Ascending aorta (tissue), 2 donors: ENCODE measurements around the gene GRM1. TPM values are rescaled to one million over a fixed set of nuclear protein-coding genes. Genes with fewer than 3 reads are reported as not detected.

Source experiments
- DNase-seq, 2 donors: peaks; one replicate each; pipeline ENCODE4 v3.0.0-alpha.2; 2019; ENCODE audit warnings: low spot score in 2 of 2
- H3K27ac ChIP-seq, 2 donors: fragments of 200-600 bp; sonication (generic); one replicate each; pipeline ENCODE4 v1.5.1; 2016 to 2017; ENCODE audit warnings: mild to moderate bottlenecking in 1 of 2
- H3K27me3 ChIP-seq: fragments of 200-600 bp; sonication (generic); one replicate; pipeline ENCODE4 v1.5.1; 2017
- H3K36me3 ChIP-seq, 2 donors: fragments of 200-600 bp; sonication (generic); one replicate each; pipeline ENCODE4 v1.5.1; 2016
- H3K4me1 ChIP-seq, 2 donors: fragments of 200-600 bp; sonication (generic); one replicate each; pipeline ENCODE4 v1.5.1; 2016 to 2017; ENCODE audit warnings: mild to moderate bottlenecking in 1 of 2
- H3K4me3 ChIP-seq, 2 donors: fragments of 200-600 bp; sonication (generic); one replicate each; pipeline ENCODE4 v1.5.1; 2016 to 2017; ENCODE audit warnings: mild to moderate bottlenecking in 1 of 2
- H3K9me3 ChIP-seq, 2 donors: fragments of 200-600 bp; sonication (generic); one replicate each; pipeline ENCODE4 v1.5.1; 2016
- intact Hi-C: fragments of 100-400 bp; cut with DNase I; formaldehyde crosslinking; loops from one replicate; pipeline ENCODE4 v1.15.1; 2023
- total RNA-seq: library from RNA; depleted of rRNA; stranded (reverse); fragments of >200 nt; gene quantifications from one replicate; pipeline ENCODE4 v1.1.0, GENCODE V29; 2016
- TF ChIP-seq, protein P1 (sequence below), 3 experiments: fragments of 200-600 bp in 2 of 3; fragments of 450-650 bp in 1 of 3; sonication (generic) in 2 of 3; IDR thresholded peaks; one replicate each; pipeline ENCODE4 v1.5.1; 2016 to 2019; ENCODE audit warnings: antibody characterized with exemption in 3 of 3, mild to moderate bottlenecking in 1 of 3, moderate library complexity in 1 of 3

Gene GRM1
- total RNA-seq, 1 donor from 2014 or later = not detected

GRCh38 chr6:146351018-146351417, 322.2 kb downstream of the GRM1 start:
- Histone ChIP-seq H3K4me3 (no peak overlapping the region), H3K4me1 (no peaks in the 10 kb centered on the region), H3K27ac (no peak overlapping the region), H3K9me3 (no peaks in the 10 kb centered on the region), H3K27me3 (no peaks in the 10 kb centered on the region), H3K36me3 (no peaks in the 10 kb centered on the region)
- no peak for DNase-seq
- intact Hi-C loops = no loop called here
- TF ChIP-seq, protein P1, sequence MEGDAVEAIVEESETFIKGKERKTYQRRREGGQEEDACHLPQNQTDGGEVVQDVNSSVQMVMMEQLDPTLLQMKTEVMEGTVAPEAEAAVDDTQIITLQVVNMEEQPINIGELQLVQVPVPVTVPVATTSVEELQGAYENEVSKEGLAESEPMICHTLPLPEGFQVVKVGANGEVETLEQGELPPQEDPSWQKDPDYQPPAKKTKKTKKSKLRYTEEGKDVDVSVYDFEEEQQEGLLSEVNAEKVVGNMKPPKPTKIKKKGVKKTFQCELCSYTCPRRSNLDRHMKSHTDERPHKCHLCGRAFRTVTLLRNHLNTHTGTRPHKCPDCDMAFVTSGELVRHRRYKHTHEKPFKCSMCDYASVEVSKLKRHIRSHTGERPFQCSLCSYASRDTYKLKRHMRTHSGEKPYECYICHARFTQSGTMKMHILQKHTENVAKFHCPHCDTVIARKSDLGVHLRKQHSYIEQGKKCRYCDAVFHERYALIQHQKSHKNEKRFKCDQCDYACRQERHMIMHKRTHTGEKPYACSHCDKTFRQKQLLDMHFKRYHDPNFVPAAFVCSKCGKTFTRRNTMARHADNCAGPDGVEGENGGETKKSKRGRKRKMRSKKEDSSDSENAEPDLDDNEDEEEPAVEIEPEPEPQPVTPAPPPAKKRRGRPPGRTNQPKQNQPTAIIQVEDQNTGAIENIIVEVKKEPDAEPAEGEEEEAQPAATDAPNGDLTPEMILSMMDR (IDR thresholded peaks at IDR 0.05) = no peak

DNA sequence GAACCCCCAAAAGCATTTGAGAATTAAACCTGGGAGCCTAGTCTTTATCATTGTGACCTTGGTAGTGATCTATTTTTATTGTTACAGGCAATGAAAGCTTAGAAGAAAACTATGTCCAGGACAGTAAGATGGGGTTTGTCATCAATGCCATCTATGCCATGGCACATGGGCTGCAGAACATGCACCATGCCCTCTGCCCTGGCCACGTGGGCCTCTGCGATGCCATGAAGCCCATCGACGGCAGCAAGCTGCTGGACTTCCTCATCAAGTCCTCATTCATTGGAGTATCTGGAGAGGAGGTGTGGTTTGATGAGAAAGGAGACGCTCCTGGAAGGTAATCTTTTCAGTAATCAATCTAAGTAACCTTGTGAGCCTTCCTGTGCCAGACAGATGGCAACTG, 323.3 kb downstream of the GRM1 start:
- H3K36me3 ChIP-seq = no peaks in the 10 kb centered on the region
- H3K4me1 ChIP-seq = no peaks in the 10 kb centered on the region
- TF ChIP-seq, protein P1 (IDR thresholded peaks at IDR 0.05) = no peak
- no peak overlapping the region for H3K4me3 ChIP-seq
- intact Hi-C loops = no loop called here
- H3K27me3 ChIP-seq = no peaks in the 10 kb centered on the region
- no peak for DNase-seq
- no peak overlapping the region for H3K27ac ChIP-seq
- no peaks in the 10 kb centered on the region for H3K9me3 ChIP-seq

DNA sequence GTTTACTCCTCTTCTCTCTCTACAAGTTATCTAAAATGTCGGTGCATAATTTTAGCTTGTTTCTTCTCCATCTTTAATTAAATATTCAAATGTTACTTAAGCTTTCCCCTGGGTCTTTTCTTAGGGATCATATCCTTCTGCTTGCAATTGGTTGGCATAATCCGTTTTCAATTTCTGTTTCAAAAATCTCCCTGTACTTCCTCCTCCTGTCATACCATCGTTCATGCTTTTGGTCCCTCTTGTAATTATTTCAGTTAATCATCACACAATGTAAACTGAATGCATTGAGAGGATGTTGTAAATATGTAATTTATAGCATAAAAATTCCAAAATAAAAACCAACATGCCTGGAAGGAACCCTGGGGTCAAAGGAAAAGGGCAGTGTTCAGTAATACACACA, 325.6 kb downstream of the GRM1 start:
- no peaks in the 10 kb centered on the region for H3K36me3 ChIP-seq
- TF ChIP-seq, protein P1 (IDR thresholded peaks at IDR 0.05) = no peak
- H3K4me3 ChIP-seq = no peak overlapping the region
- DNase-seq = no peak
- no peak overlapping the region for H3K27ac ChIP-seq
- intact Hi-C loops = no loop called here
- no peaks in the 10 kb centered on the region for H3K27me3 ChIP-seq
- H3K9me3 ChIP-seq = no peaks in the 10 kb centered on the region
- no peaks in the 10 kb centered on the region for H3K4me1 ChIP-seq

DNA sequence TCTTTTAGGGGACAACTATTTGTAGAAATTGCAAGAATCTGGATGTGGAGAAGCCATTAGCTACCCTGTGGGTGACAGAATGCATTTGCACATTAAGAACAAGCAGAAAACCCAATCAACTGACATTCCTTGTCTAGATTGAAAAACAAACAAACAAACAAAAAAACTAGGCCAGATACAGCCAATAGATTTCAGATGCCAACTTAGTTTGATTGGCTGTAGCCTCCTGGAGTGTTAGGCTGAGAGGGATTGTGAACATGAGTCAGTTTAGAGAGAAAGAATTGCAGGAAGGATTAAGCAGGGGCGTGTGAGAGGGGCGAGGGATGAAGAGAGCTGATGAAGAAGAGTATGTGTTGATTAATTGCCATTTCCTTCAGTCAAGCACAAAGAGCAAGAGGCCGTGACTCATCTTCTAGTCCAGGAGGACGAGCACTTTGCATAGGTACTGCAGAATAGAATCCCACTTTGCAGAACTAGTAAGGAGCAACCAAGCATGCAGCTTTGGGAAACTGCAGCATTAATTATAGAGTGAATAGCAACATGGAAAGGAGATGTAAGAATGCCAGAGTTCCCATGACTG, 326.7 kb downstream of the GRM1 start:
- no peaks in the 10 kb centered on the region for H3K9me3 ChIP-seq
- intact Hi-C loops = no loop called here
- H3K27ac ChIP-seq = no peak overlapping the region
- no peaks in the 10 kb centered on the region for H3K36me3 ChIP-seq
- no peak for DNase-seq
- H3K27me3 ChIP-seq = no peaks in the 10 kb centered on the region
- TF ChIP-seq, protein P1 (IDR thresholded peaks at IDR 0.05) = no peak
- H3K4me1 ChIP-seq = no peaks in the 10 kb centered on the region
- no peak overlapping the region for H3K4me3 ChIP-seq

DNA sequence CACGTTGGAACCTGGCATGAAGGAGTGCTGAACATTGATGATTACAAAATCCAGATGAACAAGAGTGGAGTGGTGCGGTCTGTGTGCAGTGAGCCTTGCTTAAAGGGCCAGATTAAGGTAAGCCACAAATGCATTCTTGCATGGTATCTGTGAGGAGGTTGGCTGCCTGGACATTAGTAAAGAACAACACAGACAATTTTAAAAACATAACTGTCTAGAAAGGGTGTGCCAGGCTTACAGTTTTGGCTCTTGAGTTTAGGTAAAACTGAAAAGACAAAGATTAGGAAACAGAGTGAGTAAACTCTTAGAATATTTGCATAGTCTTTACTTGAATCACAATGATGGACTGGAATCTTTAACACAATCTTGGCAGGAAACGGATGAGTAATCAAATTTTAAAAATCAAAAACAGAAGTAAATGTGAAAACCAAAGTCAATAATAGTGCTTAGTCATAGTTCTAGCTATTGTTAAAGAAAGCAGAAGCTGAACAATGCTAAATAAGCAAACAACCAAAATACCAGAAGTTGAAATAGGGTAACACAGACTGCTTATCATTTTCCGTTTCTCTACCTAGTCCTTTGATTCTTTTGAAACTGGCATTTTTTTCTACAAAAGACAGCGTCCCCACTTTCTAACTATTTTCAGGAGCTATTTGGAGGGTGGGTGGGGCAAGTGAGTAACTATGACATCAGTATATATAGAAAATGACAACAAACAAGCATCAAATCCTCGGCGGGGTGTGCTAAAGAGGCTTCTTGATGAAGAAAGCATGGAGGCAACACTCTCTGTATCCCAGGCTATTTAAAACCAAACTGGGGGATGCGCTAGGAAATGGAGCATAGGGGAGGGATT, 328.9 kb downstream of the GRM1 start:
- Histone ChIP-seq H3K27ac (no peak overlapping the region), H3K9me3 (no peaks in the 10 kb centered on the region), H3K36me3 (no peaks in the 10 kb centered on the region), H3K4me1 (no peaks in the 10 kb centered on the region), H3K27me3 (no peaks in the 10 kb centered on the region), H3K4me3 (no peak overlapping the region)
- intact Hi-C loops = no loop called here
- TF ChIP-seq, protein P1 (IDR thresholded peaks at IDR 0.05) = no peak
- DNase-seq = no peak
